Activated T-cell treated with anti-CD3 and anti-CD28 coated beads for 4 hours (primary cell): ENCODE measurements around the gene TENT5D.
"Not testable (repeated sequence)": the region's sequence is repeated elsewhere in the genome, so short reads cannot be mapped to it uniquely, and the experiment has no call there.

Experiments
- DNase-seq: peaks from one replicate; pipeline ENCODE4 v3.0.0-alpha.2; 2020

Gene TENT5D

DNA sequence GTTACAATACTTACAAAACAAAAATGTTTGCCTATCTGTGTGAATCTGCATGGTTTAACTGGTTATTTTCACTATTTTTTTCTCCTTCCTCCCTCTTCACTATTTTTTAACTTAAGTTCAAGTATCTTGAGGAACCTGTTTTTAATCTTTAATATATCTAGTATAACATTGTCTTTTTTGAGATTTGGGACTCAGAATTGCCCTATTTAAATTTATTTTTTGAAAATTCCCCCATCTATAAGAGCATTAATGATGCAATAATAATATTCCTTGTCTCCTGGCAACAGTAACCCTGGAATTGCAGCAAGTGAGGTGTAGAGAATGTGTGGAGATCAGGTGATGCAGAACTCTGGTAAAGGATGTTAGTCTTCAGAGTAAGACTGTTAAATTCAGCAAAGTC, at the start of gene TENT5D:
TENT5D (plus strand) TSS at position 301 of the 400 bp plus-strand sequence. CDS start 22,093 bp downstream, outside the sequence.
- no peak for DNase-seq

DNA sequence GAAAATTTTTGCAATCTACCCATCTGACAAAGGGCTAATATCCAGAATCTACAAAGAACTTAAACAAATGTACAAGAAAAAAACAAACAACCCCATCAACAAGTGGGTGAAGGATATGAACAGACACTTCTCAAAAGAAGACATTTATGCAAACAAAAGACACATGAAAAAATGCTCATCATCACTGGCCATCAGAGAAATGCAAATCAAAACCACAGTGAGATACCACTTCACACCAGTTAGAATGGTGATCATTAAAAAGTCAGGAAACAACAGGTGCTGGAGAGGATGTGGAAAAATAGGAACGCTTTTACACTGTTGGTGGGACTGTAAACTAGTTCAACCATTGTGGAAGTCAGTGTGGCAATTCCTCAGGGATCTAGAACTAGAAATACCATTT, 34.6 kb upstream of the TENT5D start:
- DNase-seq = not testable (repeated sequence)

DNA sequence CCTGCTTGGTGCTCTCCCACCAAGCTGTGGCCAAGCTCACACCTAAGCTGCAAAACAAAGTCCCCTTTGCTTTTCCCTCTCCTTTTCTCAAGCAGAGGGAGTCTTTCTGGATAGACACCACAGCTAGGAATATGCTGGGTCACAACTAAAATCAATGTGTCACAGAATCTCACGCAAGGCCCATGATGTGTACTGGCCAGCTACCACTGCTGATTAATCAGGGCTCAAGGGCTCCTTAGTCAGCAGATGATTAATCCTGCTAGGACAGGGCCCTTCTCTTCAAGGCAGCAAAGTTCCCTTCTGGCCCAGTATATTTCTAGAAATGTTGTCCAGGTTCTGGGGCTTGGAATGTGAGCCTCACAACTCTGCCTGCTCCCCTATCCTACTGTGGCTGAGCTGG, 32.0 kb upstream of the TENT5D start:
- no peak for DNase-seq

DNA sequence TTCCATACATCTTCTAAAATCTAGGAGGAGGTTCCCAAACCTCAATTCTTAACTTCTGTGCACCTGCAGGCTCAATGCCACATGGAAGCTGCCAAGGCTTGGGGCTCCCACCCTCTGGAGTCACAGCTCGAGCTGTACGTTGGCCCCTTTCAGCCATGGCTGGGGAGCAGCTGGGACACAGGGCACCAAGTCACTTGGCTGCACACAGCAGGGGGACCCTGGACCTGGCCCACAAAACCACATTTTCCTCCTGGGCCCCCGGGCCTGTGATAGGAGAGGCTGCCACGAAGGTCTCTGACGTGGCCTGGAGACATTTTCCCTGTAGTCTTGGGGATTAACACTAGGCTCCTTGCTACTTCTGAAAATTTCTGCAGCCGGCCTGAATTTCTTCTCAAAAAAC, 8.2 kb upstream of the TENT5D start:
- no peak for DNase-seq

DNA sequence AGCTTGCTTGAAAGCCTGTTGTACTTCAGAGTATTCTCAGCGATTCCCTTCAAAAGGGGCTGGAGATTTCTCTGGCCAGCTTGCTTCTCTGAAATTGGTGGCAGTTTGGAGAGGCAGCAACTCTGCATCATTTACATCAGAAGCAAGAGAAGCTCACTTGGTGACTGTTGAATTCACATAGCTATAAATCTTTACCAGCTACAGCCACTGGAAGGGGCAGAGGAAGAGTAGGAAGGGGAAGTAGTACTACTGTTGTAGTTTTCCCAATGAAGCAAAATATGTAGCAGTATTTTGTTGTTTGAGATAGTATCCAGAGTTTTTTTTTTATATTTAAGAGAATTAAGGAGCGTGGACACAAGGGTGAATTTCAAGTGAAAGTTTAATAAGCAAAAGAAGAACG, 2.8 kb downstream of the TENT5D start:
- DNase-seq = no peak

DNA sequence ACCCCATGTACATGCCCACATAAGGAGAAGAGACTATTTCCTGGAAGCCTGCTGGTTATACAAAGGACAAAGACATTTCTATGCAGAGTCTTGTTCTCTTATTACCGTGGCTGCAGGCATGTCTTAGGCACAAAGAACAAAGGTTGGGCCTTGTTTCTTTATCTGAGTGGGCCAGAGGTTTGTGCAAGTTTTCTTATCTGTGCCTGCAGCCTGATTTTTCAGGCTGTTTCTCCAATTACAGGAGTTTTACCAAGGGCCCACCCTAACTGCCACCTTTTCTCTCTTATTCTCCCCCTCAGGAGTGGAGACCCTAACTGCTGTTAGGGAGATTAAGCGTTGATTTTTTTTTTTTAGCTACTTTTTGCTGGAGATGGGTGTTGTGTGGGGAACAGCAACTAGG, 3.5 kb downstream of the TENT5D start:
- DNase-seq = no peak

DNA sequence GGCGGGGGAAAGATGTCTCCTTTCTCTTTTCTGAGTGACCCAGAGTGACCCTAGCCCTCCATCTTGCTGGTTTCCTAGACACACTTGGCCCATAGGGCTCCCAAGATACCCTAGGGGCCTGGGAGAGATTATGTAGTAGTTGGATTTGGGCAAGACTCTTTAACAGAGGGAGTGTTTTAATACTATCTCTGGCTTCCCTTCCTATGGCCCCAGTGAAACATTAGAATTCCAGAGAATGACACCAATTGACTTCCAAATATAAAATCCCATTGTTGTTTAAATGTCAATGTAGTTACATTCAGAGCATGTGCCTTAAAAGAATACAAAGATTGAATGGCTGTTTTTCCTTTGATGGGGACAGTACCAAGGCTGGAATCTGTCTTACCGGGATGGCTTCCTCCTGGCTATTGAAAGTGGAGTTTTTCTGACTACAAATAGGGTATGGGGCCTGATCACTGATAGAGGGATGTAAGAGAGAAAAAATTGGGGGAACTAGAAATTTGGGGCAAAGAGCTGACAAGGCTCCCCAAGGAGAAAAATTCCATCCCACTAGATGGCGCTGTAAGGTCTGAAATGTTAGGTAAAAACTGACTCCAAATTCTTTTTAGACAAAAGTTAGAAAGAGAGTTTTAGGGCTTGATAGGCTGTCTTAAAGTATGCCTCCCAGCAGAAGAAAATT, 10.7 kb downstream of the TENT5D start:
- DNase-seq = no peak

DNA sequence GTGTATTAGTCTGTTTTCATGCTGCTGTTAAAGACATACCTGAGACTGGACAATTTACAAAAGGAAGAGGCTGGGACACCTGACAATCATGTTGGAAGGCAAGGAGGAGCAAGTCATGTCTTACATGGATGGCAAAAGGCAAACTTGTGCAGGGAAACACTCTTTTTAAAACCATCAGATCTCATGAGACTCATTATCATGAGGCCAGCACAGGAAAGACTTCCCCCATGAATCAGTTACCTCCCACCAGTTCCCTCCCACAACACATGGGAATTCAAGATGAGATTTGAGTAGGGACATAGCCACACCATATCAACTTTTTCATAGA, 11.2 kb downstream of the TENT5D start:
- DNase-seq = no peak

DNA sequence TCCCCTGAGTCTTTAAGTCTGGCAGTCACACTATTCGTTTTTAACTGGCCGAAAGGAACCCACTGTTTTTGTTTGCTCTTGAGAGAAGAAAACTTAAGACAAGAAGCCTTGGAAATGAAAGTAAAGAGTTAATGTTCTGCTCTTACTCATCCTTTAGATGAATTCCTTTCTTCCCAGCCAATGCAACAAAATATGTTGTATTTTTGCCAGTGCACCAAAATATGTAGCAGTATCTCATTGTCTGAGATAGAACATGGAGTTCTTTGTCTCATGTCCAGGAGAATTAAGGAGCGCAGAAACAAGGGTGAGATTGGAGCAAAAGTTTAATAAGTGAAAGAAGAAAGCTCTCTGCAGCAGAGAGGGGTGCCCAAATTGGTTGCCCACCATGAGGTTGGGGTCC, 12.2 kb downstream of the TENT5D start:
- DNase-seq = no peak

DNA sequence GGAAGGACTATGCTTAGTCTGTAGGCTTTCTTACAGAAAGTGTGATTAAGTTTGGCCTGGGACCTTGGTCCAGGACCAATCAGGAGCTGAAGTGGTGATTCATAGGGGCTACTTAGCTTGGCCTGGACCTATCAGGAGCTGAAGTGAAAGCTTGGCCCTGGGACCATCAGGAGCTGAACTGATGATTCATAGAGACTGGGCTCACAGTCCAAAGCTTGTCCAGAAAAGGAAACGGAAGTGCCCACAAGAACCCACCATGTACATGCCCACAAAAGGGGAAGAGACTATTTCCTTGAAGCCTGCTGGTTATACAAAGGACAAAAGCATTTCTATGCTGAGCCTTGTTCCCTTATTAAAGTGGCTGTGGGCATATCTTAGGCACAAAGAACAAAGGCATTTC, 12.6 kb downstream of the TENT5D start:
- no peak for DNase-seq

DNA sequence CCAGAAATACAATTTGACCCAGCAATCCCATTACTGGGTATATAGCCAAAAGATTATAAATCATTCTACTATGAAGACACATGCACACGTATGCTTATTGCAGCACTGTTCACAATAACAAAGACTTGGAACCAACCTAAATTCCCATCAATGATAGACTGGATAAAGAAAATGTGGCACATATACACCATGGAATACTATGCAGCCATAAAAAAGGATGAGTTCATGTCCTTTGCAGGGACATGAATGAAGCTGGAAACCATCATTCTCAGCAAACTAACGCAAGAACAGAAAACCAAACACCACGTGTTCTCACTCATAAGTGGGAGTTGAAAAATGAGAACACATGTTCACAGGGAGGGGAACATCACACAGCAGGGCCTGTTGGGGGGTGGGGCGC, 47.9 kb downstream of the TENT5D start:
- not testable (repeated sequence) for DNase-seq

DNA sequence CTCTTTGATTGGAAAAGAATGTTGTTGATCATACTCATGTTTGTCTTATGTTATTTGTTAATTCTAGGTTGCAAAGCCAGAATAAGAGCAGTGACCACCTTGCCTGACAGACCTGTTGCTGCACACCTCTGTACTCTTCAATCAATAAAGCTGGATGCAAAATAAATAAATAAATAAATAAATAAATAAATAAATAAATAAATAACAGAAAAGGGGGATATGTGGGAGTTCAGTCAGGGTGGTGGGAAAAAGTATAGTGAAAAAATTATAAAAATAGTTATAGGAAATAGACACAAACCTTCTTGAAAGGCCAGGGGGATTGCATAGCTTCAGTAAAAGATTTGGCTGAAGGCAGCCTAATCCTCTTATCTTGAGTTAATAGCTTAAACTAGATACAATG, 51.3 kb downstream of the TENT5D start:
- DNase-seq = no peak

DNA sequence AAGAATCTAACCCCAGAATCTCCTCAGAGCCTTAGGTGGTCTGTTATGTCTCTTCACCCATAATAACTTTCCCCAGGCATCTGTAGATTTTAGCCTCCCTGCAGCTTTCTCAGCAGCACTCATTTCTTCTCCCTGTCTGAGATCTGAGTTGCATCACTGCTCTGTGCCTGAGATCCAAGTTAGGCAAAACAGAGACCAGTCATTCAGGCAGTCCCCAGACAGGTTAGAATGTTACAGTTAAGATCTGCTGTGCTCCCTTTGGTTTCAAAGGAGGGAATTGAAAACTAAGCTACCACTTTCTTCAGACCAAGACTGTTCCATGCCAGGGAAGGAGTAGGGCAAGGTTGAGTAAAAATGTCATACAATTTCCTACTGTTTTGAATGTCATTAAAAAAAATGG, 65.3 kb downstream of the TENT5D start:
- DNase-seq = no peak

DNA sequence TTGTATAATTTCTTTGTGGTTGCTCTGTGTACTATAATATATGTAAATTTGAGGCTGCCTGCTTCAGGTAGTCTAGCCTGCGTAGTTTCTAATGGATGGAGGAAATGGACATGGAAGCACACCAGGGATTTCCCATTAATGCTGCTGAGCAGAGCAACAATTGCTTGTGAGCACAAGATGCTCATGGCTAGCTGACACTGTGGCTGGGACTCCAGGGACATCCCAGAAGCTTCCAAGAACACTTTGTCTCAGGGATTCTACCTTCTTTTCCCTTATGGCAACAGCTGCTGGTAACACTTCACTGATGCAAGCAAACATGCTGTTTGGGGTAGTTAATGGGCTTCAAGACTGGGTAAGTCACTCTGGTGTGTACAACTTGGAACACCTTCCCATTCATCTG, 66.1 kb downstream of the TENT5D start:
- DNase-seq = no peak

DNA sequence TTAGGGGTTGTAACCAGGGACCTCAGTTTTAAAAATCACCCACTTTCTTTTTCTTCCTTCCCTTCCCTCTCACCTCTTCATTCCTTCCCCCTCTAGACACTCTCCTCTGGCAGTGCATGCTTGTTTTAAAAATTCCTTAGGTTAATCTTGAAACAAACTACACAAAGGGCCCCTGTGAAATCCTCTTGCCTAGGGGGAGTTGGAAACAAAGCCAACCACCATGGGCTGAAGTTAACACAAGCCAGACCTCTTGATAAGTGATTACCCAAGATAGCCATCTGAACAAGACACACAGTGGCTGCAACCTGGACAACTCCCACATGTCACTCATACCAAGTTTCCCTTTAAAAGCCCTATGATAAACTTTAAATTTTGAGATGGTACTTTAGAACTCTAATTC, 68.9 kb downstream of the TENT5D start:
- no peak for DNase-seq
